ENCODE data around the gene TMEM95.
A peak's percentile ranks its signal among the peaks of the same experiment; 100 is the strongest.

The TMEM95 gene

GRCh38 chr17:7405350-7406234 is 50.6 kb downstream of the TMEM95 start:
- peaks cover 18% of the 10 kb centered on the region for H3K4me1 ChIP-seq (ENCODE audit: control insufficient read depth, insufficient read depth, low read length)
- peak overlapping the region; percentile 79 for H3K27ac ChIP-seq (ENCODE audit: low read length)
- no peaks in the 10 kb centered on the region for H3K27me3 ChIP-seq (ENCODE audit: control insufficient read depth in 1 of 2, insufficient read depth in 2 of 2, low read length in 2 of 2)
- H3K9ac ChIP-seq (ENCODE audit: low read length in 2 of 2), result peak overlapping the region; percentile 64 to 80
- H3K4me3 ChIP-seq (ENCODE audit: low read length in 2 of 2), result peak overlapping the region; percentile 28 to 82
- no peaks in the 10 kb centered on the region for H3K9me3 ChIP-seq (ENCODE audit: control insufficient read depth in 2 of 2, low read length in 2 of 2)
- H3K36me3 ChIP-seq (ENCODE audit: control insufficient read depth in 2 of 2, insufficient read depth in 2 of 2, low read length in 2 of 2), result peaks cover 9 to 13% of the 10 kb centered on the region in 2 donors

GRCh38 chr17:7406235-7406825 is 51.4 kb downstream of the TMEM95 start:
- Histone ChIP-seq H3K9ac (ENCODE audit: low read length in 2 of 2) (peak overlapping the region in 1 of 2 donors; percentile 64), H3K4me1 (ENCODE audit: control insufficient read depth, insufficient read depth, low read length) (peaks cover 18% of the 10 kb centered on the region), H3K9me3 (ENCODE audit: control insufficient read depth in 2 of 2, low read length in 2 of 2) (no peaks in the 10 kb centered on the region), H3K4me3 (ENCODE audit: low read length in 2 of 2) (peak overlapping the region; percentile 28 to 82), H3K36me3 (ENCODE audit: control insufficient read depth in 2 of 2, insufficient read depth in 2 of 2, low read length in 2 of 2) (peaks cover 9 to 13% of the 10 kb centered on the region in 2 donors), H3K27me3 (ENCODE audit: control insufficient read depth in 1 of 2, insufficient read depth in 2 of 2, low read length in 2 of 2) (no peaks in the 10 kb centered on the region), H3K27ac (ENCODE audit: low read length) (peak overlapping the region; percentile 79)
